Stimulated activated CD4-positive, alpha-beta T cell treated with anti-CD3 and anti-CD28 coated beads, TNF-alpha, amount 100 ng/mL, for 48 hours (primary cell): ENCODE measurements around the gene CAND1.

ENCODE experiments used
- DNase-seq, 3 donors: peaks; one replicate each; pipeline ENCODE4 v3.0.0-alpha.2; 2020; ENCODE audit warnings: low read depth in 3 of 3

The CAND1 gene

DNA sequence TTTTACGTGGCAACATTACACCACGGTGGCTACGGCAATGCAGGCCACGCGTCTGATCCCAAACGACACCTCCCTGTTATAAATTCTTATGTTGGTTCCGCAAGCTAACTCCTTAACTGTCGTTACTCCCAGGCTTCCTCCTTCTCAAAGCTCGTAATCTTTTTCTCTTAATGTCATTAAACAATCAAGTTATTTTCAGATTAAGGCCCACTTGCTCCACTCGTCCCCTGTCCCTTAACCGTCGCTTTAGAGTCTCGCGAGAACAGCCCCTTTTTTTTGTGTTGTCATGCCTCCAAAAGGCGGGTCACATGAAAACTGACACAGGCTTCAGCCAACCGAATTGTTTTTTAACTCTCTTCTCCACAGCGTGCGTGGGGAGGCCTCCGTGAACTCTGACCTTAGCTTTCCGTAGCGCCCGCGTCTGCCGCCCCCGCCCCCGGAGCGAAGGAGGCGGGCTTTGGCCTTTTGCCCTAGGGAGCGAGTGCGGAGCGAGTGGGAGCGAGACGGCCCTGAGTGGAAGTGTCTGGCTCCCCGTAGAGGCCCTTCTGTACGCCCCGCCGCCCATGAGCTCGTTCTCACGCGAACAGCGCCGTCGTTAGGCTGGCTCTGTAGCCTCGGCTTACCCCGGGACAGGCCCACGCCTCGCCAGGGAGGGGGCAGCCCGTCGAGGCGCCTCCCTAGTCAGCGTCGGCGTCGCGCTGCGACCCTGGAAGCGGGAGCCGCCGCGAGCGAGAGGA is at the start of gene CAND1:
CAND1 (plus strand) TSS at position 463 of the 737 bp plus-strand sequence. CDS start 360 bp downstream, outside the sequence.
- peak; percentile 88 to 94 (median 89) for DNase-seq

DNA sequence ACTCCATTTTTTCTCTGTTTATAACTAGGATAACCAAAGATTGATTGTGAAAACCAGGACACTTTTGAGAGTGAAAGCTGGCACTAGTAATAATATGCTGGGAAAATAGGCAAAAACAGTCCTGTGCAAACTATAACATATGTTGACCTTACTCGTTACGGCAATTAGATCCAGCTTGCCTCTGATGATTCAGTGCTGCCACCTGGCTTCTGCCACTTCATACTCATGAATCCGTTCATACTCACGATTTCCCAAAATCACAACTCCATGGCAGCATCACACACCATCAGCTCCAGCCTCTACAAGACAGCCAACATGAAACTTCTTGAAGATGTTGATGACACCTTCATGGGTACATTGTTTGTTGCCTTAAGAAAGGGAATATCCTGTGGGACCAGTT is 49.1 kb upstream of the CAND1 start:
- DNase-seq, result no peak

DNA sequence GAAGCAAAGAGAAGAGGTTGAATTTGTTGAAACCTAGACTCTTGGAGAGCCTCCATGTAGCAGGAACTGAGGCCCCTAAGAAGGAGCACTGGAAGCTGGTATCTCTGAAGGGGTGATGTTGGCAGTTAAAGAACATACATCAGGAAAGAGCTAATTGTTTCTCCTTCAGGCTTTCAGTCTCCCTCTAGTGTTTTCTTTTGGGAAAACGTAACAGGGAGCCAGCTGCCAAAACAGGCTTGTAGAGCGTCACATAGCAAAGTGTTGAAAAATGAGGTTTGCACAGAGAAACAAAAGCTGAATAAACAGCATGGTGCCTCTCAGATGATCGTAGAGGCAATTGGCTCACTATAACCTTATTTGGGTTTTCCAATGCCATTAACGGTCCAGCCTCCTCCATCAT is 46.9 kb upstream of the CAND1 start:
- DNase-seq, result no peak

DNA sequence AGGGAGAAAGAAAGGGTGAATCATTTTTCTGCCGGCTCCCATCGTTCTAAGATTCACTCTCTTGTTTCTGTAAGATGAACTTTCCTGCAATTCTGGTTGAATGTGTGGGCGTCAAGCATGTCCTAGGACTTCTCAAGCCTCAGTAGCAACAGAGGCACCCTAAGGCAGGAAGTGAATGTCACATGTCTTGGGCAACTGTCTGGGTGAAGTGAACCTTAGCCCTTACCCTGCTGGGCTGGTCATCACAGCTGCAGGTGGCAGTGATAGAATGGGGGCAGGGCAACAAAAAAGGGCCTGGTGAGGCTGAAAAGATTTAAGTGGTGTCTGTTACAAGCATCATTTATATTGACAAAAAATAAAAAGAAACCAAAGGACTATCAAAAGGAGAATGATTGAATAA is 45.9 kb upstream of the CAND1 start:
- DNase-seq, result no peak

DNA sequence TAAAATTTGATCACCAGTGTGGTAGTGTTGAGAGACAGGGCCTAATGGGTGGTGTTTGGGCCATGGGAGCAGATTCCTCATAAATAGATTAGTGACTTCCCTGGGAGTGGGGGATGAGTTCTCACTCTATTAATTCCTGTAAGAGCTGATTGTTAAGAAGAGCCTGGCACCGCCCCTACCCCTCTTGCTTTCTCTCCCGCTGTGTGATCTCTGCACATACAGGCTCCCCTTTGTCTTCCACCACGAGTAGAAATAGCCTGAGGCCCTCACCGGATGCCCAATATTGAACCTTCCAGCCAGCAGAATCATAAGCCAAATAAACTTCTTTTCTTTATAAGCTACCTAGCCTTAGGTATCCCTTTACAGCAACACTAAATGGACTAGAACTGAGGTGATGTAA is 31.9 kb upstream of the CAND1 start:
- DNase-seq, result no peak

DNA sequence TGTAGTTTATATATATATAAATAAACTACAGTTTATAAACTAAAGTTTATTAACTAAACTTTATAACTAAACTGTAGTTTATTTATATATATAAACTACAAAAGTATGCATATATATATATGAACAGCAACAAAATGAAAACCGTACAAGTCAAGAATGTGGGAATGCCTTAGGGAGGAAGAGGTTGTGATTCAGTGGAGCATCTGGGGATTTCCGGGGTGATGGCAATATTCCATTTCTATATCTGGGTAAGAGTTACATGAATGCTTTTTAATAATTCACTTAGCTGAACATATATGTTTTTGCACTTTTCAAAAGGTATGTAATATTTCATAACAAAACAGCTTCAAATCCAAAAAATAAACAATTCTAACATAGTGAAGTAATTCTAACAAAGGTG is 30.1 kb upstream of the CAND1 start:
- no peak for DNase-seq

DNA sequence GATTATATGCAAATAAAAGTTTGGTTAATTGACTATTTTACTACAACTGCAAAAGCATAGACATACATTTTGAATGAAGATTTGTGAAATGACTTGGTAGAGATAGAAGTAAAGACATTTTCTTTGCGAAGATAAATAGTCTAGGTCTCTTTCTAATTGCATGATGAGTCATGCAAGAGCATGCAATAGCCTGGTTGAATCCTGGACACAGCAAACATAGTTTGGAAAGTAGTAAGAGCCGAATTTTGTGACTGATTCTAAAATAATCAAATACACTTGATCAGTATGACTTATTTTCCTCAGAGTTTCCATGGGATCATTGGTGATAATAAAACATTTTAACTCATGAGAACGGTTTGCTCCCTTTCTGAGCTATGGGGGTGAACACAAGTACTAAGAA is 27.7 kb upstream of the CAND1 start:
- no peak for DNase-seq

DNA sequence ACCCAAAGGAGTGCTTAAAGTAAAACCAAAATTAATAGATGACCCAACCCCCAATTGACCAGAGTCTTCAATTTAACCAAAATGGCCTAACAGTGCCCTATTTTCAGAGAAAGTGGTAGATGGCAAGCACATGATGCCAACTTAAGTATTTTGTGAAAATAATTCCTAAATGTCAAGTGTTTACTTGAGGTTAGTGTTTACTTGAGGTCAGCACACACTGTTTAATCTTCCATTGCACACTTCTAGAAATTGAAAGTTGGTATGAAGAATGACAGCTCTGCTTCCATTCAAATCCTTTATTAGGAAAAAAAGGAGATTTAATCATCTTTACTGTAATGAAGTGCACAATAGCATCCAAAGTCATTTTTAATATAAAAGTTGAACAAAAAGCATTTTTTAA is 25.9 kb upstream of the CAND1 start:
- DNase-seq, result no peak

DNA sequence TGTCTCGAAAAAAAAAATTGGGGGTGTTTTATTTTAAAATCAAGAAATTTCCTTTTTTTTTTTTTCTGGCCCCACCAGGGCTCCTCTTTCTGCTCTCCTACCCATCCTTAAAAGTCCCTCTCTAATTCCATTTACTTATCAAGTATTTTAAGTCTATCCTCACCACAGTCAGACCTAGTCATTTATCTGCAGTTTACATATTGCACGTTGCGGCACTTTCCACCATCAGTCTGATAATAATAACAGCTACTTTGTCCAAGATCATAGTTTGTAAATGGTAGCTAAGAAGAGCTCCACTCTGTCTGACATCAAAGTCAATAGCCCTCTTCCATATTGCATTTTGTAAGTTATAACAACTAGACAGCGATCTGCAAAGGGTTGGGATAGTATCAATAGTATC is 23.6 kb upstream of the CAND1 start:
- no peak for DNase-seq

DNA sequence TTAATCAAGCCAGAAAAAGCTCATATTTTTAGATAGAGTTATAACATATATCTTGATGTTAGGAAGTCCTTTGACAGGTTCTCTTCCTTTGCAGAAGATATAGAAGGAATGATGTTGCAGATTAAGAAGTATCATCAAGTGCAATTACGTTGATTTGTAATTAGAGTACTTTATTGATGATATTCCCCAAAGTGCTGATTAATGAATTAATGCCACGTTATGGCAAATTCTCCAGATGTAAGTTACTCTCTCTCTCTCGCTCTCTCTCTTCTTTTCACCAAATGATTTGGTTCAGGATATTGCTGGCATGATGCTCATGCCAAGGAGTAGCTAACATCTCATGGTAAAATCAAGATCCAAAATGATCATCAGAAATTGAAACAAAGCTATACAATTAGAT is 18.1 kb upstream of the CAND1 start:
- DNase-seq, result no peak

DNA sequence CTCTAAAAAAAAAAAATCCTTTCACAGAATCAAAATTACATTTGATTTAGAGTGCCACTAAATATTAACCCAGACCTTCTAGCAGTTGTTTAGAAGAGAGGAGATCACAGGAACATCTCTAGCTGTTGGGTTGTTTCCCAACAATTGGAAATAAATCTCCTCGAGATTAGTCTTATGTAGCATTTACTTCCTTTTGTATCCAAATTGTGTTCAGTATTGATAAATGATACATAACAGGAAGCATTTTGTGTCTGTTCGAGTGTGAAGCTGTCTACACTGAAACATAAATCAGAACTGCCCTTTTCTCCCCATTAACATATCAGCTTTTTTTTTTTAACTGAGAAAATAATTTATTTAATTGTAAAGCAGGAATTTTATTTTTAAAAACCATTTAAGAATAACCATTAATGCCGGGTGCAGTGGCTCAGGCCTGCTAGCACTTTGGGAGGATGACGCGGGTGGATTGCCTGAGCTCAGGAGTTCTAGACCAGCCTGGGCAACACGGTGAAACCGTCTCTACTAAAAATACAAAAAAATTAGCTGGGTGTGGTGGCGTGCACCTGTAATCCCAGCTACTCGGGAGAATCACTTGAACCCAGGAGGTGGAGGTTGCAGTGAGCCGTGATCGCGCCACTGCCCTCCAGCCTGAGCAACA is 14.7 kb upstream of the CAND1 start:
- DNase-seq, result no peak

DNA sequence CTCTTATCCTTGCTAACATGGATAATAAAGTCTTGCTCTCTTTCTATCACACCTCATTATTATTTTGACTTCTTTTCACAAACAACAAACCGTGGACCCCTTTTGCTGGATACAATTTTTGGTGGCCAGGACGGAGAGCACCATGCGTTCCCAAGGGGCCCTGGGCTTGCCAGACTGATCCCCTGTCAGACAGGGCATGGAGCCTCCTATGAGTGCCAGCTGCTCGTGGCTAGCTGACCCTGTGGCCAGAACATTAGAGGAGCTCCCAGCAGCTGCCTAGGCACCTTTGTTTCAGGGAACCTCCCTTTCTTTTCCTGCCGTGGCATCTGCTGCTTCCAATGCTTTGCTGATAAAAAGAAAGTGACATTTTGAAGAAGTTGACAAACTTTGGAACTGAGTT is 12.5 kb upstream of the CAND1 start:
- DNase-seq, result no peak

DNA sequence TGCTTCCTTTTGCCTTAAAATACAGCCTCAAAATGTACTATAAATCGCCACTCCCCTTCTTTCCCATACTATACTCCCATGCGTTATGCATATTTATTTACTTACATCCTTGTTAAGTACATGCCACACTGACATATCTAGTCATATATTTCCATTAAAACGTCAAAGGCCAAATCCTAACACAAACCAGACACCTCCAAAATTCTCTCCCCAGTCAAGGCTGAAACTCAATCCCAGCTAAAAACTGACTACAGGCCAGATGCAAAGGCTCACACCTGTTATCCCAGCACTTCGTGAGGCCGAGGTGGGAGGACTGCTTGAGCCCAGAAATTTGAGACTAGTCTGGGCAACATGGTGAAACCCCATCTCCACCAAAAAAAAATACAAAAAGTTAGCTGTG is 5.7 kb upstream of the CAND1 start:
- DNase-seq, result no peak

DNA sequence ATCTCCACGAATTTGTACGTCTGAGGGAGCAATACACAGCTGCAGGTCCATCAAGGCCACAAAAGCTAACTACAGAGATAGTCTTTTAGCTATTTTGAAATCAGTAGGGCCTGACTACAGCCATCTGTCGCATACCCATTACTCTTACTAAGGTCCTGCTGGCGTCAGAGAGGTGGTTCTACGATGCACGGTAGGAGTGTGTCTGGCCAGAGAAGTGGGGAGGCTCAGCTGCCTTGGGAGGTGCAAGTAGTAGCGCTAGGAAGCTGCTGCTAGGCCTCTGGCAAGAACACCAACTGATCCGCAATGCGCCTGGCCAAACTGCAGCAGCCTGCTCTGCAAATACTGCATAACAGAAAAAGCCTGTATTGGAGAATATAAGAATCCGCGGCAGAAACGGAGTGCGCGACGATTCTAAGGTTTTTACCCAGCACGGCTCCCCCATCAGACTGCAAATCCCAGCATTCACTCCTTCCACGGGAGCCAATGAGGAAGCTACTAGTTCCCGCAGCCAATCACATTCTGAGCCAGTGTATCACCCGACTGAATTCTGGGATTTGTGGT is 743 bp upstream of the CAND1 start:
- peak; percentile 59 to 79 (median 73) for DNase-seq

DNA sequence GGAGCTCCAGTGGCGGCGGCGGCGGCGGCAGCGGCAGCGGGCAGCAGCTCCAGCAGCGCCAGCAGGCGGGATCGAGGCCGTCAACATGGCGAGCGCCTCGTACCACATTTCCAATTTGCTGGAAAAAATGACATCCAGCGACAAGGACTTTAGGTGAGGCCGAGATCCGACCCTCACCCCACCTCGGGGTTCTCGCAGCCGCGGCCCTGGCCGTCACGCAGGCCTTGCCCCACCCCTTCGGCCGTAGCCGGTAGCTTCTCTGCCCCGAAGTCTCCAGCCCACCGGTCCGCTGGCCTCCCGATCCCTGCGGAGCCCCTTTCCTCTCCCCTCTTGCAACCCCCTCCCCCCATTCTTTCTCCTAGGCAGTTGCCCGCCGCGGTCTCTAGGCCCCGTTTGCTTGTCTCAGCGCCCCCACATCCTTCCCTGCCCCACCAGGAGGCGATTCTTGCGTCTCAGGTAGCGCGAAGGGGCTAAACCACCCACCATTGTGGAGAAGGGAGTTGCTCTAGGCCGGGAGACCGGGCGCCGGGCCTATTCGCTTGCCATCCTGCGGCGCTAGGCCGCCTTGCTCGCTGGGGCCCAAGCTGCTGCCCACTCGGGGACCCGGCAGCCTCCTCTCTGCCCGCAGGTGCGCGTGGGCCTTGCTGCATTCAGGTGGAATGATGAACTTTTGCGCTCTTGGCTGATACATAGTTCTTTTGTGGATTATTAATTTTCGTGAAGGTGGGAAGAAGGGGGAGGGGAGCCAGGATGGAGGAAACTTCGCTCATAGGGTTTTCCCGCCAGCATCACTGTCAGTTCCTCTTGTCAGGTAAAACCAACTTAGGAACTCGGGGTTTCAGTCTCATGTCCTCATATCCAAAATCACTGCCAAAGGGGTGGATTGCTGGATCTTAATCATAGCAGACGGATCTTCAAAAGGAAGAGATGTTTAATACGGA is 745 bp downstream of the CAND1 start:
- DNase-seq, result peak; percentile 8 to 32 (median 28)

DNA sequence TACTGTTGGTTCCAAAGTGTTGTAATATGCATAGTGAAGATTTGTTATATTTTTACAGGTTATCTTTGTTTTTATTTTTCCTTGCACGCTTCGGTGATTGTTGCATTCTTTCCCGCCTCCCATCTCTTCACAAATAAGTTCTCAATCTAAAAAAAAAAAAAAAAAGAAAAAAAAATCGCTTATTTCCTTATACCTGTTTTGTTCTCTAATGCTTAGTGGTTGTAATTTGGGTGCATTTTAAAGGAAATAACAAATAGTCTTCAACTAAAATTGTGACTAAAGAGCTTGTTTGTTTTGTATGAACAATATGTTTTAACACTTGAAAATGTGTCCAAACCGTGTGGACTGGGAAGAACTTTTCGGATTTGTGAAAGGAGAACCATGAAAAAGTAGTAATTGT is 1.5 kb downstream of the CAND1 start:
- no peak for DNase-seq

DNA sequence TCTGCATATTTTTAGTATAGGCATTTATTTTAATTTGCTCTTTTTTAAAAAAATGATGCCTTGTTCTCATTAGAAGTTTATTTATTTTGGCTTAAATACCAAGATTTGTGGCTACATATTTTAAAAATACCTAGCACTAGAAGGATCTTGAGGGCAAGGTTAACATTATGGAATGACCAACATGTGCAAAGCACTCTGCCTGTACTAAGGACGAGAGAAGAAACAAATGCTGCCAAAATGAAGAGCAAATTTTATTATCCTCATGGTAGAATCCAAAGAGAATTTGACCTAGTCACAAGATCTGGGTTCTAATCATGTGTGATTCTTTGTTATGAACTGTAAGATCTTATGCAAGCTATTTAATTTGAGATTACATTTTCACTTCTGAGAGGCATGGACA is 2.8 kb downstream of the CAND1 start:
- no peak for DNase-seq

DNA sequence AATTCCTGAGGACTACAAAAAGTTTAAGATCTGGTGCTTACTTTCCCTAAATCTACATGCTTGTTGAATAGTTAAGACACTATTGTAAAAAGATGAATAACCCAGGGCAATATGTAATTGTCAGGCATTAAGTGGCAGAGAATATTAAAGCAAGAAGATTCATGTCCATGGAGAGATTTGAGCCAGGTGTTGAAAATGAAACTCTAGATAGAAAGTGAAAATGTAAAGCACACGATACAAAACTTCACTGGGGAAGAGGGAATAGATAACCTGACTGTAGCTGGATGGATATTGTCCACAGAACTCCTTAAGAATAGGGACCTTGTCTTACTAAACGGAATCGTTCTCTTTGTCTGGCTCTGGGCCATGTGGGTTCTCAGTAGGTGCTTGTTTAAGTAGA is 5.0 kb downstream of the CAND1 start:
- no peak for DNase-seq

DNA sequence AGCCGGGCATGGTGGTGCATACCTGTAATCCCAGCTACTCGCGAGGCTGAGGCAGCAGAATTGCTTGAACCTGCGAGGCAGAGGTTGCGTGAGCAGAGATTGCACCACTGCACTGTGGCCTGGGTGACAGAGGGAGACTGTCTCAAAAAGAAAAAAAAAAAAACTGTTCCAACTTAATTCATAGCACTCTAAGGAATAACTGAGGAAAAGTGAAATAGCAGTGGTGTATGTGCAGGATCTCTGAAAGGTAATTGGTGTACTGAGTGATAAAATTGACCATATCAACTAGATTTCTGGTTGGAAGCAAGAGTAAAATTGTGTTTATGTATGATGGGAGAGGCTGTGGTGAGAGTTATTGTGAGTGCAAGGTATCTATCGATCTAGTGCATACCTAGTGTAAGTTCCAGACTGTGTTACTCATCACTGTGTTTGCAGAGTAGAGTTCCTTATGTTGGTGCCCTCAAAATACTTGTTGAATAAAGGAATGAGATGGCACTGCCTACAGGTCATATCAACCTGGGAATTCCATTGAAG is 6.3 kb downstream of the CAND1 start:
- DNase-seq, result no peak

DNA sequence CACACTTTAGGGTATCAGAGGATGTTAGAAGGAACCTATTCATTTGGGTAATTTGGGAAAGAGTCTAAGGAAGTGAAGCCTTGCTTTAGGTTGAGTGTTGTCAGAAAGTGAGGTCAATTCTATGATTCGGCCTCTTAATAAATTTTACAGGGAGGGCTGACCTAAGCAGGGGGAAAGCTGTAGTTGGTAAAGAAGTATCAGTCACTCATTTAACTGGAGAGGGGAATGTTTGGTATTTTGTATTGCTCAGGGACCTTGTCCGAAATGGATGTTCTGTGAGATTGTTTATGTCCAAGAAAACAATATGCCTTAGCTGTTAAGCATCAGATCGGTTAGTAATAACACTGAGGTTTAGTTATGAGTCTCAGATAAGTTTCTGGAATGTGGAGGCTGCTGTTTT is 7.3 kb downstream of the CAND1 start:
- no peak for DNase-seq

DNA sequence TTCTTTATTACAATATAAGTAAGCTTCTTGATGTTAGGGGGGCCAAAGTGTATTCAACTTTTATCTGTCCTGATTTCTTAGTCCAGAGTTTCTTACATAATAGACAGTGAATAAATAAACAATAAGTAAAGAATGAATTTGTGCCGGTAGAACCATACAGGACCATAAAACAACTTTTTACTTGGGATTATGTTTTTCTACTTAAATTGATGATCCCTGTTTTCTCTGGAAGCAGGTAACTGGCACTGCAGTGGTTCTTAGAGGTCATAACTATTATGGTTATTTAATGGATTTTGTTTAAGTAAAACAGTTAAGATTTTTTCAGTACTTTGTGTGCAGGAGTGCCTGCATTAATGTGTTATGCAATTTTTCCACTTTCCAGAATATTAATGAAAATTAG is 10.5 kb downstream of the CAND1 start:
- no peak for DNase-seq

DNA sequence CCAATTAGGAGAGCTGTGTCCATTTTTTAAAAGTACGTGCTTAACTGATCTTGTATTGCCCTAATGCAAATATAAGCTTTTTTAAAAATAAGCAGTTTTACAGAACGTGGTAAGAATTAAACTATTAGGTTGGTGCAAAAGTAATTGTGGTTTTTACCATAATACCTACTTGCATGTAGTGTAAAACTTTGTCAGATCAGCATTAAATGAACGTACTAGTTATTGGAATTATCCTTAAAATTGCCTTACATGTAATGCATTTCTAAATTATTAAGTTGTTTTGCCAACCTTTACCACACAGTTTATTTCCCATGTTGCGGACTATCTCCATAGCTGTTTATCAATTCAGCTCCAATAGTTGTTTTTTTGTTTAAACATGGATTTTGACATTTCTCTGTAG is 10.9 kb downstream of the CAND1 start:
- no peak for DNase-seq
